GM12891 (cell line): Measurements from ENCODE around the gene DDX10.

Experiments
- POLR2A ChIP-seq: IDR thresholded peaks from 2 replicates; pipeline ENCODE4 v1.6.1; 2011; ENCODE audit warnings: low read depth, low read length, control low read depth
- POLR2AphosphoS5 ChIP-seq: IDR thresholded peaks from 2 replicates; pipeline ENCODE4 v1.6.1; 2011; ENCODE audit warnings: low read depth, low read length, control low read depth

- no peak for TF ChIP-seq POLR2A
- no peak for TF ChIP-seq POLR2AphosphoS5
These were observed 187.8 kb downstream of the DDX10 start for GRCh38 chr11:108852701-108853100.
